Activated CD8-positive, alpha-beta memory T cell treated with anti-CD3 and anti-CD28 coated beads, Interleukin-2, amount 50 U/mL, for 4 hours (primary cell): Measurements from ENCODE around the gene PIP4K2A.
"Not testable (repeated sequence)": the region's sequence is repeated elsewhere in the genome, so short reads cannot be mapped to it uniquely, and the experiment has no call there.

Experiments used
- DNase-seq: peaks from one replicate; pipeline ENCODE4 v3.0.0-alpha.2; 2020

PIP4K2A gene

GRCh38 chr10:22692119-22692518 is 22.3 kb downstream of the PIP4K2A start:
- DNase-seq: not testable (repeated sequence)

GRCh38 chr10:22690614-22691431 is 23.6 kb downstream of the PIP4K2A start:
- no peak for DNase-seq

GRCh38 chr10:22690158-22690557 is 24.2 kb downstream of the PIP4K2A start:
- DNase-seq: no peak

- no peak for DNase-seq
Observed at GRCh38 chr10:22686347-22686746, 28.0 kb downstream of the PIP4K2A start.

- no peak for DNase-seq
Observed at GRCh38 chr10:22685926-22686325, 28.5 kb downstream of the PIP4K2A start.

- DNase-seq: no peak
Observed at GRCh38 chr10:22684699-22685098, 29.7 kb downstream of the PIP4K2A start.

- DNase-seq: no peak
Observed at GRCh38 chr10:22683140-22683389, 31.3 kb downstream of the PIP4K2A start.

- peak; percentile 46 for DNase-seq
Observed at GRCh38 chr10:22682237-22683139, 31.9 kb downstream of the PIP4K2A start.

GRCh38 chr10:22681783-22682183 is 32.6 kb downstream of the PIP4K2A start:
- peak; percentile 47 for DNase-seq

GRCh38 chr10:22681301-22681700 is 33.1 kb downstream of the PIP4K2A start:
- DNase-seq: no peak

- no peak for DNase-seq
Observed at GRCh38 chr10:22679608-22680007, 34.8 kb downstream of the PIP4K2A start.

- no peak for DNase-seq
Observed at GRCh38 chr10:22677333-22677732, 37.0 kb downstream of the PIP4K2A start.

GRCh38 chr10:22676435-22676834 is 37.9 kb downstream of the PIP4K2A start:
- no peak for DNase-seq

GRCh38 chr10:22674573-22674930 is 39.8 kb downstream of the PIP4K2A start:
- no peak for DNase-seq

GRCh38 chr10:22673785-22674572 is 40.4 kb downstream of the PIP4K2A start:
- no peak for DNase-seq

- DNase-seq: no peak
Observed at GRCh38 chr10:22673091-22673392, 41.3 kb downstream of the PIP4K2A start.

GRCh38 chr10:22672319-22673090 is 41.9 kb downstream of the PIP4K2A start:
- no peak for DNase-seq

- no peak for DNase-seq
Observed at GRCh38 chr10:22670788-22671187, 43.6 kb downstream of the PIP4K2A start.

GRCh38 chr10:22669163-22669711 is 45.1 kb downstream of the PIP4K2A start:
- no peak for DNase-seq

GRCh38 chr10:22667093-22667480 is 47.3 kb downstream of the PIP4K2A start:
- DNase-seq: no peak

- DNase-seq: peak; percentile 55
Observed at GRCh38 chr10:22666287-22667092, 47.9 kb downstream of the PIP4K2A start.

GRCh38 chr10:22665329-22665728 is 49.0 kb downstream of the PIP4K2A start:
- no peak for DNase-seq
